CD4-positive, alpha-beta T cell treated with Interleukin-21 for 1 hour (primary cell): ENCODE measurements around the gene FBXW11.
"Not testable (repeated sequence)": the region's sequence is repeated elsewhere in the genome, so short reads cannot be mapped to it uniquely, and the experiment has no call there.

Experiments used
- DNase-seq: peaks from one replicate; pipeline ENCODE4 v3.0.0-alpha.2; 2020

FBXW11 gene

GRCh38 chr5:171906703-171907590 lies 99.5 kb downstream of the FBXW11 start:
- no peak for DNase-seq

GRCh38 chr5:171906066-171906570 lies 100.3 kb downstream of the FBXW11 start:
- DNase-seq: no peak

- DNase-seq: no peak
Observed at GRCh38 chr5:171904886-171905285, 101.6 kb downstream of the FBXW11 start.

GRCh38 chr5:171901764-171902163 lies 104.7 kb downstream of the FBXW11 start:
- no peak for DNase-seq

- no peak for DNase-seq
Observed at GRCh38 chr5:171899792-171900191, 106.6 kb downstream of the FBXW11 start.

GRCh38 chr5:171898879-171899278 lies 107.6 kb downstream of the FBXW11 start:
- no peak for DNase-seq

- no peak for DNase-seq
Observed at GRCh38 chr5:171898386-171898785, 108.1 kb downstream of the FBXW11 start.

GRCh38 chr5:171897231-171897630 lies 109.2 kb downstream of the FBXW11 start:
- DNase-seq: no peak

GRCh38 chr5:171895081-171895480 lies 111.4 kb downstream of the FBXW11 start:
- no peak for DNase-seq

- DNase-seq: no peak
Observed at GRCh38 chr5:171893290-171893886, 113.0 kb downstream of the FBXW11 start.

GRCh38 chr5:171891595-171891994 lies 114.8 kb downstream of the FBXW11 start:
- DNase-seq: no peak

- no peak for DNase-seq
Observed at GRCh38 chr5:171891150-171891549, 115.3 kb downstream of the FBXW11 start.

GRCh38 chr5:171888051-171888481 lies 118.4 kb downstream of the FBXW11 start:
- no peak for DNase-seq

- not testable (repeated sequence) for DNase-seq
Observed at GRCh38 chr5:171886037-171886436, 120.4 kb downstream of the FBXW11 start.

- DNase-seq: no peak
Observed at GRCh38 chr5:171882118-171882517, 124.3 kb downstream of the FBXW11 start.

GRCh38 chr5:171874234-171874633 lies 132.2 kb downstream of the FBXW11 start:
- DNase-seq: no peak

GRCh38 chr5:171872666-171873065 lies 133.8 kb downstream of the FBXW11 start:
- DNase-seq: no peak

GRCh38 chr5:171871711-171872110 lies 134.7 kb downstream of the FBXW11 start:
- no peak for DNase-seq

GRCh38 chr5:171869956-171870355 lies 136.5 kb downstream of the FBXW11 start:
- no peak for DNase-seq

- DNase-seq: no peak
Observed at GRCh38 chr5:171868236-171868635, 138.2 kb downstream of the FBXW11 start.

- DNase-seq: no peak
Observed at GRCh38 chr5:171867786-171868185, 138.7 kb downstream of the FBXW11 start.

- no peak for DNase-seq
Observed at GRCh38 chr5:171865471-171865870, 141.0 kb downstream of the FBXW11 start.

- no peak for DNase-seq
Observed at GRCh38 chr5:171863935-171864334, 142.5 kb downstream of the FBXW11 start.

- DNase-seq: no peak
Observed at GRCh38 chr5:171862624-171863023, 143.8 kb downstream of the FBXW11 start.
